Measurements from ENCODE around the gene MRPL32. TPM values are rescaled to one million over a fixed set of nuclear protein-coding genes. Genes with fewer than 3 reads are reported as not detected.

MRPL32 gene
- total RNA-seq, 1 experiment from 2014 or later = 47.5 TPM

DNA sequence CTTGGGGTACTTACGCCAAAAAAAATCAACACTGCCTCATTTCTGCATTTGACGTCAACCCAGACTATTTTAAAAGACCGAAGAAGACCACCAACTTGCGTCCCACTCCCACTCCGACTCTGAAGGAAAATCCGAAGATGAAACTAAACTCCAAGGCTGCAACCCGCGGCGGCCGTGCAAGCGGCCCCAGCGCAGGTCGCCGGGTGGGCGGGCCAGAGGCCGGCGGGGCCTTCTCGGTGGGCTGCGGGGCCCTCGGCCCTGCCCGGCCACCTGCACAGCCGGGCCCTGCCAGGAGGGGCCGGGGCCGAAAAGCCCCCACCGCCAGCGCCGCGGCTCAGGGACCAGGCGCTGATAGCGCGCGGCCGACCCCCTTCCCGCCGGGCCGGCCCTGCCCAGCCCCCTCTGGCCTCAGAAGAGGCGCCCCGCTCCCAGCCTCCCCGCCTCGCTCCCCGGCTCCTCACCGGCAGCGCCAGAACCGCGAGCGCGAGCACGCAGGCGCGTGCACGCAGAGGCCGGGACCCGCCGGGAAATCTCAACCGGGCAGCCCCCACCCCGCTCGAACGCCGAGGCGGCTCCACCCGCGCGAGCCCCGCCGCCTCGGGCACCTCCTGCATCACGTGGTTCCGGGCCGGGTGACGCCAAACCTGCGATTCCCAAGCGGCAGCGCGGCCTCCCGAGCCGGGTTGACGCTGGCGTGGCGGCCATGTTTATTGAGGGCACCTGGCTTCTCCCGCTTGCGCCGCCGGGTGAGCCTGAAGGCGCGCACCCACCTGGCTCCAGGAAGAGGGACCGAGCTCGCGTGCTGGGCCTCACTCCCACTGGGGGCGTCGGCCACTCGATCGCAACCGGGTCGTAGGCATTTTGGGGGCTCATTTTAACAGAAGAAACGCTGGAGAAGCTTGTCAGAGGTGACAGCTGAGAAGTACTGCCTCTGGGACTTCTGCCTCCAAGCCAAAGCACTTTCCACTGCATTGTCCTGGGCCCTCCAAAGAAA is 20.4 kb upstream of the MRPL32 start, which contains the start of gene C7orf25 (continued):
- TF ChIP-seq, protein P1, sequence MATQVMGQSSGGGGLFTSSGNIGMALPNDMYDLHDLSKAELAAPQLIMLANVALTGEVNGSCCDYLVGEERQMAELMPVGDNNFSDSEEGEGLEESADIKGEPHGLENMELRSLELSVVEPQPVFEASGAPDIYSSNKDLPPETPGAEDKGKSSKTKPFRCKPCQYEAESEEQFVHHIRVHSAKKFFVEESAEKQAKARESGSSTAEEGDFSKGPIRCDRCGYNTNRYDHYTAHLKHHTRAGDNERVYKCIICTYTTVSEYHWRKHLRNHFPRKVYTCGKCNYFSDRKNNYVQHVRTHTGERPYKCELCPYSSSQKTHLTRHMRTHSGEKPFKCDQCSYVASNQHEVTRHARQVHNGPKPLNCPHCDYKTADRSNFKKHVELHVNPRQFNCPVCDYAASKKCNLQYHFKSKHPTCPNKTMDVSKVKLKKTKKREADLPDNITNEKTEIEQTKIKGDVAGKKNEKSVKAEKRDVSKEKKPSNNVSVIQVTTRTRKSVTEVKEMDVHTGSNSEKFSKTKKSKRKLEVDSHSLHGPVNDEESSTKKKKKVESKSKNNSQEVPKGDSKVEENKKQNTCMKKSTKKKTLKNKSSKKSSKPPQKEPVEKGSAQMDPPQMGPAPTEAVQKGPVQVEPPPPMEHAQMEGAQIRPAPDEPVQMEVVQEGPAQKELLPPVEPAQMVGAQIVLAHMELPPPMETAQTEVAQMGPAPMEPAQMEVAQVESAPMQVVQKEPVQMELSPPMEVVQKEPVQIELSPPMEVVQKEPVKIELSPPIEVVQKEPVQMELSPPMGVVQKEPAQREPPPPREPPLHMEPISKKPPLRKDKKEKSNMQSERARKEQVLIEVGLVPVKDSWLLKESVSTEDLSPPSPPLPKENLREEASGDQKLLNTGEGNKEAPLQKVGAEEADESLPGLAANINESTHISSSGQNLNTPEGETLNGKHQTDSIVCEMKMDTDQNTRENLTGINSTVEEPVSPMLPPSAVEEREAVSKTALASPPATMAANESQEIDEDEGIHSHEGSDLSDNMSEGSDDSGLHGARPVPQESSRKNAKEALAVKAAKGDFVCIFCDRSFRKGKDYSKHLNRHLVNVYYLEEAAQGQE (IDR thresholded peaks at IDR 0.05; ENCODE audit: low read depth) = no peak
- TF ChIP-seq SRF (IDR thresholded peaks at IDR 0.05; ENCODE audit: low read depth) = no peak
- no peak for TF ChIP-seq JUND (IDR thresholded peaks at IDR 0.05)
- TF ChIP-seq ZNF274 (IDR thresholded peaks at IDR 0.05; ENCODE audit: low read depth, low read length) = no peak
- peak; percentile 90 for TF ChIP-seq ZFX (IDR thresholded peaks at IDR 0.05)
- peak; percentile 39; the same call in 1 of the 2 replicates for TF ChIP-seq SP1 (IDR thresholded peaks at IDR 0.05; ENCODE audit: low read depth)
- peak; percentile 28; the same call in 1 of the 2 replicates for TF ChIP-seq ELF1 (IDR thresholded peaks at IDR 0.05; ENCODE audit: borderline replicate concordance, low read depth)
- peak; percentile 100 for TF ChIP-seq YY1 (IDR thresholded peaks at IDR 0.05; ENCODE audit: extremely low read depth, insufficient replicate concordance, low read depth, low read length)
- TF ChIP-seq, protein P2, sequence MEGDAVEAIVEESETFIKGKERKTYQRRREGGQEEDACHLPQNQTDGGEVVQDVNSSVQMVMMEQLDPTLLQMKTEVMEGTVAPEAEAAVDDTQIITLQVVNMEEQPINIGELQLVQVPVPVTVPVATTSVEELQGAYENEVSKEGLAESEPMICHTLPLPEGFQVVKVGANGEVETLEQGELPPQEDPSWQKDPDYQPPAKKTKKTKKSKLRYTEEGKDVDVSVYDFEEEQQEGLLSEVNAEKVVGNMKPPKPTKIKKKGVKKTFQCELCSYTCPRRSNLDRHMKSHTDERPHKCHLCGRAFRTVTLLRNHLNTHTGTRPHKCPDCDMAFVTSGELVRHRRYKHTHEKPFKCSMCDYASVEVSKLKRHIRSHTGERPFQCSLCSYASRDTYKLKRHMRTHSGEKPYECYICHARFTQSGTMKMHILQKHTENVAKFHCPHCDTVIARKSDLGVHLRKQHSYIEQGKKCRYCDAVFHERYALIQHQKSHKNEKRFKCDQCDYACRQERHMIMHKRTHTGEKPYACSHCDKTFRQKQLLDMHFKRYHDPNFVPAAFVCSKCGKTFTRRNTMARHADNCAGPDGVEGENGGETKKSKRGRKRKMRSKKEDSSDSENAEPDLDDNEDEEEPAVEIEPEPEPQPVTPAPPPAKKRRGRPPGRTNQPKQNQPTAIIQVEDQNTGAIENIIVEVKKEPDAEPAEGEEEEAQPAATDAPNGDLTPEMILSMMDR (IDR thresholded peaks at IDR 0.05 in 2 of 3, conservative IDR thresholded peaks at IDR 0.05 in 1 of 3; ENCODE audit: borderline replicate concordance in 1 of 3, insufficient read depth in 1 of 3, low read depth in 2 of 3, low read length in 2 of 3) = no peak
- no peak for TF ChIP-seq CEBPB (IDR thresholded peaks at IDR 0.05; ENCODE audit: low read depth)

Measured in HCT116 (cell line).